ENCODE results near the gene GALNT11.

Gene GALNT11

DNA sequence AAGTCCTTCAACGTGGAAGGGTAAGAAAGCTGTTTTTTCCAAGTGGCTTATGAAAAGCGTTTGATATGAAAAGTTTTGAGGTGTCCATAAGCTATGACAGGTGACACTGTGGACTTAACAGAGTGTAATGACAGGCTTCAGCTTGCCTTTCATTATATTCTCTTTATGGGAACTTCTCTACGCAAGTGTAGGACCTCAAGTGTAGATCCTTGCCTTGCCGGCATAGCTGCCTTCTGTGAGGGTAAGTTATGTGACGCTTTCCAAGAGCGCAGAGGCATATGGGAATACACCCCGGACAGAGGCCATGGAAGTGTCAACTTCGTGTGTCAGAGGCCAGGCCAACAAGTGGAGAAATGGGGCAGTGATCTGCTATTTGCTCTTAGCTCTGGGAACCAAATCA lies 91.9 kb downstream of the GALNT11 start:
- no peak for DNase-seq (ENCODE audit: low read depth)

DNA sequence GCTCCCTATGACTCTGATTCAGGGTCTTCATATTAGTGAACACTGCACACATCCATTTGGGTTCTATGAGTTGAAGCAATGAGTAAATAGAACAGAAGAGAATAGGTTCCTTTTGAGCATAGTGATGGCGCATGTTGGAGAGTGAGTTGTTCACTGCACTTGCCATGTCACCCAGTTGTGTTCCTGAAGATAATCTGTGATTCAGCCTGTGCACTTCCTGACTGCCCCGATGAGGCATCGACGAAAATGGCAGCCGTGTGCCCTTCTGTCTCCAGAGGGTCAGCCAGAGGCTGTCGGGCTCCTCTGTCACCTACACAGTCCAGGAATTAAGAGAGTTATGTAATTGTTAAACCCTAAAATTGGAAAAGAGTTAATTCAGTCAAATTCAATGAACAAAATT lies 94.7 kb downstream of the GALNT11 start:
- no peak for DNase-seq (ENCODE audit: low read depth)

DNA sequence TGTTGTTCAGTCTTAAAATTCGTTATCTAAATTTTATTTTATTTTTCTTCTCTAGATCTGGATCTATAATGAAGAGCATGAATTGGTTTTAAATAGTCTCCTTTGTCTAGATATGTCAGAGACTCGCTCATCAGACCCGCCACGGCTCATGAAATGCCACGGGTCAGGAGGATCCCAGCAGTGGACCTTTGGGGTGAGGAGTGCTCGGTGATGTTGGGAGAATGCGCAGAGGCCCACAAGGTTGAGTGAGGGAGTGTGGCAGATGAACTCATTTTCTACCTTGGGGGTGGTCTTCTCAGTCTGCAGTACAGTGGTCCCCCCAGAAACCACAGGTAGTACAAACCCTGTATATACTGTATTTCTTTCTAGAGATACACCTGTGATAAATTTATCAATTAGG lies 95.3 kb downstream of the GALNT11 start:
- DNase-seq (ENCODE audit: low read depth) = no peak

DNA sequence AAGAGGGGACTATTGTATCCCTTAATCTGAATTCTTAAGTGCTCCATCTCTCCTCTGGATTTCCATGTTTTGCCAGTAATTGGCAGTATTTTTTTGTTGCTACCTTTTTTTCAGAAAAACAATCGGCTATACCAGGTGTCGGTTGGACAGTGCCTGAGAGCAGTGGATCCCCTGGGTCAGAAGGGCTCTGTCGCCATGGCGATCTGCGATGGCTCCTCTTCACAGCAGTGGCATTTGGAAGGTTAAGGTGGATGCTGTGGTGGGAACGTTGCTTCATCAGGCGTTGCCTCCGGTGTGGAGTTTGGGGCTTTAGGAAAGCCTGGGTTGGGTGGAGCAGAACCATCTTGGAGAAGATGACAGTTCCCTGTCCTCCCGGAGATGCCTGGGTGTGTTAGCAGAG lies 96.0 kb downstream of the GALNT11 start:
- no peak for DNase-seq (ENCODE audit: low read depth)

DNA sequence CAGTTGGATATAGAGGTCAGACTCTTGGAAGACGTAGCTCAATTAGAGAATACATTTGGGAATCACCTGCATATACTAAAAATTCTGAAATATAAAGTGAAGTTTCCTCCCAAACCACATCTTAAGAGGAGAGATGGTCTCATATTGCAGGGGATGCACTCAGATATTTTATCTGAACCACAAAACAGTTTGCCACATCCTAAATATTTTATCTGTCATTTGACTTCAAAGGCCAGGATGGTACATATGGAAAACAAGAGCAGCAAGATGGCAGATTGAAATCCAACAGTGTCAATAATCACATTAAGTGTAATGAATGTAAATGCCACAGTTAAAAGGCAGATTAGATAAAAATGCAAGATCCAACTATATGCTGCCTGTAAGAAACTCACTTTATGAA lies 97.1 kb downstream of the GALNT11 start:
- no peak for DNase-seq (ENCODE audit: low read depth)

DNA sequence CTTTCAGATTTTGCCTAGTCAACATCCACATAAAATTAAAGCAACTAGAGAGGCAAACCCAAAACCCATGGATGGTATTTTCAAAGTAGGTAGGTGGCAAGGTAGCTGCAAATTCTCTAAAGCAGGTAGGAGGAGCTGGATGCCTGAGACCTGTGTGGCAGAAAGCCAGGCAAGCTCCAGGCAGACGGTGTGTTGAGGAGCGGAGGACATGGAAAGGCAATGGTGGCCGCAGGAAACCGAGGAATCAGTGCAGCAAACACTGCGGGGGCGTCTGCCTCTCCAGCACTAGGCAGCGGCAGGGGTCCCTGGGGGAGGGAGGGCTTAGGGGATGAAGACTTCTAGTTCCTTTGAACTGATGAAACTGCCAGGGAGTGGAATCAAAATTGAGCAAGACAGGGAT lies 101.3 kb downstream of the GALNT11 start:
- DNase-seq (ENCODE audit: low read depth) = no peak

DNA sequence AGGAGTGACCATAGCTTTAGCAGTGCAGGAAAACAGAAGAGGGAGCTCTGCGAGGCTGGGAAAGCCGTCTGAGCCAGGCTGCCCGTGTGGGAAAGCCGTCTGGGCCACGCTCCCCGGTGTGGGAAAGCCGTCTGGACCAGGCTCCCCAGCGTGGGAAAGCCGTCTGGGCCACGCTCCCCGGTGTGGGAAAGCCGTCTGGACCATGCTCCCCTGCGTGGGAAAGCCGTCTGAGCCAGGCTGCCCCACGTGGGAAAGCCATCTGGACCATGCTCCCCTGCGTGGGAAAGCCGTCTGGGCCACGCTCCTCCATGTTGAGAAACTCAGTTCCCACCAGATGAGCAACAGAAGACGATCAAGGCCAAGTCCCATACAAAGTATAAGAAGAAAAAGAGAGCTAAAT lies 101.8 kb downstream of the GALNT11 start:
- DNase-seq (ENCODE audit: low read depth) = no peak

DNA sequence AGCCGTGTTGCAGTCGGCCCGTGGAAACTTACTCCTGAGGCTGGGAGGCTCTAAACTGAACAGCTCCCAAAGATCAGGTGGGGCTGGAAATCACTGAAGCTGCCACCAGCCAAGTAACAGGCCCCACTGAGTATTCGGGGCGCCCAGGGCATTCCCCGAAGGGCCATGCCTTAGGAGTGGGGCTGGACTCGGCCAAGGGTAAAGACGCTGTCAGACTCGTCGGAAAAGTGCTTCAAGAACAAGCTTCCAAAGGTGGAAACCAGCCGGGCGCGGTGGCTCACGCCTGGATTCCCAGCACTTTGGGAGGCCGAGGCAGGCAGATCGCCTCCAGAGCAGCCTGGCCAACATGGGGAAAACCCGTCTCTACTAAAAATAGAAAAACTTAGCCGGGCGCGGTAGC lies 102.8 kb downstream of the GALNT11 start:
- DNase-seq (ENCODE audit: low read depth) = no peak

DNA sequence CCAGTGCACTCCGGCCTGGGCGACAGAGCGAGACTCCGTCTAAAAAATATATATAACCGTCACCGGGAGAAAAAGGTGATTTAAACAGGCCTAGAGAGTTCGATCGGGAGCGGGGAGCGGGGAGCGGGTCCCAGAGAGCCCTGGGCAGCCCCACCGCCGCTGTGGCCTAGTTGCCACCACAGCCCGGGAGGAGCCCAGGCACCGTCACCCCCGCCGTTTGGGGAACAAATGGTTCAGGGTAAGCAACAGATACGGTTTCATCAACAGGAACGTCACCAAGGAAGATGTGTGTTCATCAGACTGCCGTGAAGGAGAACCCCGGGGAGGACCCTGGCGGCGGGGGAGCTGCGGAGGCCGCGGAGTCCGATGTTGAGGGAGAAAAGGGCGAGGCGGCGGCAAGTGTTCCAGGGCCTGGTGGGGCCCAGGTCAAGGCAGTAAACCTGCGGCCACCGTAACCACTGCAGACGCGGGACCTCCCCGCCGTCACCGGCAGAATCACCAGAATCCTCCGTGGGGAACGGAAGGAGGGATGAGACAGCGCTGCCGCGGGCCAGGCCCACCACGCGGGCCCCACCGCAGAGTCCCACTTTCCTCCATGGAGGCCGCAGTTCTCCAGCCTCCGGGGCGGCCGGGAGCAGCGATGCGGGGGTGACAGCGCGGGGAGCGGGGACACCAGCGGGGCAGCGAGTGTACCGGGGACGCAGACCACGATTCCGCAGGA lies 103.4 kb downstream of the GALNT11 start:
- no peak for DNase-seq (ENCODE audit: low read depth)

DNA sequence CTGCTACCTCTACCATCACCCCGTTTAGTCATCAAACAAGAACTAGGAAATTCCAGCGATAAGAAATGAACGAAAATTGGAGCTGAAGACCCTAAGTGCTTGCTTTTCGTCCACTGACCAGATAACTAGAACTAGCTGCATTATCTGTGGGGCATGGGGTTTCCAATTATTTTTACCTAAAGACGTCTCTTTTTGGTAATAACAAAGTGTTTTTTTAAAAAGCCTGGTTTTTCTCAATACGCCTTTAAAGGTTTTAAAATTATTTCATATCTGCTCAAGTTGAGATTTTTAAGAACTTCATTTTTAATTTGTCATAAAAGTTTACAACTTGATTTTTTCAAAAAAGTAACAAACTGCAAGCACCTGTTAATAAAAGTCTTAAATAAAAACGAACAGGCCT lies 104.2 kb downstream of the GALNT11 start:
- DNase-seq (ENCODE audit: low read depth) = no peak

DNA sequence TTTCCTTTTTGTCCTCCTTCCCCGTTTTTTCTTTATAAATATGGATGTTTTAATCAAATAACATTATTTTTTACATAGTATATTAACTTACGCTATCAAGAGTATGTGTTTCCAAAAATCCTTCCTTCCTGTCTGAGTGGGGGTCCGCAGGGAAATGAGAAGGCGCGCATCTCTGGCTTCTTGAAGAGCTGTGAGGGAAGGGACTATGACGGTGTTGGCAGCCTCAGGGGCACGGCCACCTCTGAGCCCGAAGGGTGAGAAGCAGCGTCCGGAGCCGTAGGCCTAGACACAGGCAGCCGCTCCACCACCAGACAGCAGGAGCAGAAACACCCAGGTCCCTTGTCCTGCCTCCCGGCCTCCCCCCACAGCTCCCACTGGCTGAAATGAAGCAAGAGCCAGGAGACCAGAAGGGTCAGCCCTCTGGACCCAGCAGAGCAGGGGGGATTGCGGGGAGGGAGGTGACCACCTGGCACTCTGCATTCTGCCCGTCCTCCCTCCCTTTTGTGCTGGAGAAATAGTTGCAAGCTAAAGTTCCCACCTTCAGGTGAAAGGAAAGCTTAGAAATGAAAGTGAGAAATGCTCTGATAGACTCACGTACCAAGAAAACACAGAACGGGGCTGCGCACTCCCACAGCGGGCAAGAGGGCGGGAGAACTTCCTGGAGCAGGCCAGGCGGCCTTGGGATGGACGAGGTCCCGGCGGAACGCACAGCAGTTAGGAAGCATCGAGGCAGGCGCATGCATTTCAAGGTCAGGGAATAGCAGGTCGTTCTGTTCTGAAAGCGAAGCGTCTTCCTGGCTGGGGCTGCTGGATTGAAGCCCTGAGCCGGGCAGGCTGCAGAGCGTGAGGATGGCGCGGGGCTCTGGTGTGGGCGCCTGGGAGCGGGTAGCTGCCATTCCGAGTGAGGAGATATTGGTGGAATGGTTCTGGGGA lies 105.5 kb downstream of the GALNT11 start:
- no peak for DNase-seq (ENCODE audit: low read depth)

DNA sequence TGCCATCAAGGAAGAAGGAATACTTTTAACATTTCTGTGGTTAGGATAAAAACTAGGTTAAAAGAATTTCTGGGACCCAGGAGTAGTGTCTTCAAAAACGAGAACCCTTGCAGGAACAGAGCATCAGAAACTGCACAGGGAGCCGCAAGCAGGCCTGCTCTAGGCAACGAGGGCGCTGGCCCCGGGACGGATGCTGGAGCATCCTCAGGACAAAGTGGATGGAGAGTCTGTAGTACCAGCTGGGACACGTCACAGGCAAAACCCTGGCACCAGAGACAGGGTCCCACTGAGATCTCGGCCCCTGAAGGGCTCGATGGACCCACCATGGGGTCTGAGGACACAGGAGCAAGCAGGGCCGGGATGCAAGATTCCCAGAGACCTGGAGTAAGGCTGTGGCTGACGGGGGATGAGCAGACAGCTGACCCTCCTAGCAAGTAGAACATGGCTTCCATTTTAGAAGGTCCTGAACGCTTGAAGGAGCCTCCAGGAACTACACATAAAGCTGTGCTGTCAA lies 106.6 kb downstream of the GALNT11 start:
- no peak for DNase-seq (ENCODE audit: low read depth)

DNA sequence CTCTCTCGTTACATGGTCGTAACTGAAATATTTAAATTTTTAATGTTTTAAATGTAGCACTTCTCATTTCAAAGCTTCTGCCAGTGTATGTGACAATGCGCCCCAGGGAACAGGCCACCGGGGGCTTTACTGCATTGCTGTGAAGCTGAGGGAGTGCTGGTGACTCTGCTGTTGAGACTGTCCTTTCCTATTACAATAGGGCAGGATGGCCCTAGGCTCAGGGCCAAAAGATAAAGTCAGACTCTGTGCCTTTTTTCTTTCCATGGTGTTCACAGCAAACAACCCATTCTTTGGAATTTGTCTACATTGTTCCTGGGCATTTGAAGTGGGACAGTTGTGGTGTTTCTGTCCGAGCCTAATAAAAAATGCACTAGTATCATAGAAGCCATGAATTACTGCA lies 107.3 kb downstream of the GALNT11 start:
- no peak for DNase-seq (ENCODE audit: low read depth)

DNA sequence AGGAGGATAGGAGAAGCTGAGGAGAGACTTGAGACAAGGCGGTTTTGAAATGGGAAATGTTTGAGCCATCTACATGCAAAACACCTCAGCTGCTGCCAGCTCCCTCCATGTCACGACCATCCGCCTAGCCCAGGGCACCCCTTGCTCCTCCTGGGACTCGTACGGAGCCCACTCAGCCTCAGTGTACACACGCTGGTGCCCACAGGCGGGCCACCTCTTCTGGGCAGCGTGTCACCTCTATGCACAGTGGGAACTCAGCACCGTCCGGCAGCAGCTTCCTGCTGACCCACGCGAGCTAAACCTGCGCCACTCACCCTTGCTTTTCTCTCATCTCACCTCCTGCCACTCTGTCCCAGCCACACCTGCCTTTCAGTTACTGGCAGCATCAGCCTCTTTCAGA lies 108.3 kb downstream of the GALNT11 start:
- no peak for DNase-seq (ENCODE audit: low read depth)

DNA sequence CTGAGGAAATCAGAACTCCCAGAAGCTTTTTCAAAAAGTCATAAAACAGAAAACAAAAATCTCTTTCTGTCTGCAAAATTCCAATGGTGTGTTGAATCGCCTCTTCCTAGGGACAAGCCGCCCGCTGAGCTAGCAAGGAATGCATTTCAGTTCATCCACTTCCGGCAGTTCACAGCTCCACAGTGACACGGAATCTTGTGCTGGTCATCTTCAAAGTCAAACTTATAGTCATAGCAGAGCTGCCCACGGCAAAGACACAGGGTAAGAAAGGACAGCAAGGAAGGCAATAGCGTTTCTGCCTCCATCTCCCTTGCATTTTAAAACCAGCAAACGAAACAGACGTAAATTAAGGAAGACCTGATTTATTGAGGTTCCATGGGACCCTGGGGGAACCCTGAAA lies 111.2 kb downstream of the GALNT11 start:
- DNase-seq (ENCODE audit: low read depth) = peak; percentile 32

DNA sequence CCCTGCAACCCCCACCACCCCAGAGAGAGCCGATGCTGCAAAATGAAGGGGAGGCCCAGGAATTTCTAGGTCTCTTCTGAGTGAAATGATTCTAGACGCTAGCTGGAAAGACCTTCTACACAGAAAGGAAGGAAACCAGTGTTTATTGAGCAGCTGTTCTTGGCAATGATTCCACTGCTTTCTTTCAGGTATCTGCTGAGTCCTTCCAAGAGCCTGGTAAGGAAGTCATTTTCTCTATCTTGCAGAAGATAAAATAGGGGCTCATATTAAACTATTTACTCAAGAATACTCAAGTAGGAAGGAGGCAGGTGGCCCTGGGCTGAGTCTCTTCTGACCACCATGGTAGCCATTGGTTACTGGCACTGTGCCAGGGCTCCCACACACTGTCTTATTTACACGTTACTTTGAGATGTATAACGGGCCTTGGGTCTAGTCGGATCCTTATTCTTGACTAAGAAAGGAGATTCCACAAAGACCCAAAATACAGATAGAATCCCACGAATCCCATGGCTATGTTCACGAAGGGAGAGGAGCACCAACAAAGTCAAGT lies 112.1 kb downstream of the GALNT11 start:
- DNase-seq (ENCODE audit: low read depth) = no peak

DNA sequence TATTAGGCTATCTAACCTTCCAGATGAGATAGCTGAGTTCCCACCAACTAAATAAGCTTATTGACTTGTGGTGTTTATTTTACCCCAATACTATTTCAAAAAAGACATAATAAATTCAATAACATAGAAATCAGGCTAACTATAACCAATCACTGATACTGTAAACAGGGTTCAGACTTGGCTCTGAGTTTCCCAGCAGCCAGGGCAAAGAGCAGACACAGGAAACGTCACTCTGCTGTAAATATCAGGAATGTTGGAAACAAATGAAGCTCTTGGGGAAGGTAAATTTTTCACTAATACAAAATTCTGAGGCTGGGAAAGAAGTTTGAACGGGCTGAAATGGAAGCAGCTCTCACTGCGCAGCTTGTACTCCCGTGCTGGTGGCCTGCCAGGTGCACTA lies 114.6 kb downstream of the GALNT11 start:
- DNase-seq (ENCODE audit: low read depth) = no peak

DNA sequence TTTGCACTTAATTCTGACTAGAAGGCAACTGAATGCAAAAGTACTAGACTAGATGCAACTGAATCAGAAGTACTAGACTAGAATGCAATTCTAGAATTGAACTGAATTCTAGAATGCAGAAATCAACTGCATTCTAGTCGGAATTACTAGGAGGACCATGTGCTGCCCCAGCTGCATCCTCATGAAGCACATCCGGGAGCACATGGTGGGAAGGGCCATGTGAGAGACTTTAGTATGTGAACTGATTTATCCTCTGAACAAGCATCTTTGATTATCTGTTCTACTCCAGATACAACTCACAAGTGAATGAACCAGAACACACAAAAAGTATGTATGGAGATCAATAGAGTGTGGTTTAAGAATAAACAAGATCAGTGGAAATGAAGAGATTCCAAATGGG lies 115.1 kb downstream of the GALNT11 start:
- no peak for DNase-seq (ENCODE audit: low read depth)

DNA sequence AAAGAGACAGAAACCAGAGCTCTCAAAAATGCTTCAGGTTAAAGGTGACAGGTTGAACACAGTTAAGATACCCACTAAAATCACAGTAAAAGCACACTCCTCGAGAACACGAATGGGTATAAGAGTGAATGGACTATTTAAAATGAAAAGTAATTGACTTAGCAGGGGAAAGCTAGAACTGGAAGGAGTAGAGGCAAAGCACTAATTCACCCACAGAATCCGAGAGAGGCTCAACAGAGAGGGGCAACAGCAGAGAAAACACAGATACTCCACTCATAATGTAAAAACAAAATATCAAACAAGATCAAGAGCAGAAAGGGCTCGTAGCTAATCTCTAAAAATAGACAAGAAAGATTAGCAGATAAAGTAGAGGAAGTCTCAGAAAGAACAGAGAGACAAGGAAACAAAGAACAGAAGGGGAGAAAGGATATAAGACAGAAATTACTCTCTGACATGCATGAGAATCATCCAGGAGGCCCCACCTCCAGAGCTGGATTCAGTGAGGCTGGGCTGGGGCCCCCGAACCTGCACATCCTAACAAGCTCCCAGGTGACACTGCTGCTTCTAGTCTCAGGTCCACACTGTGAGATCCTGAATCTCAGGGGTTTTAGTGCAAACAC lies 117.6 kb downstream of the GALNT11 start:
- no peak for DNase-seq (ENCODE audit: low read depth)

DNA sequence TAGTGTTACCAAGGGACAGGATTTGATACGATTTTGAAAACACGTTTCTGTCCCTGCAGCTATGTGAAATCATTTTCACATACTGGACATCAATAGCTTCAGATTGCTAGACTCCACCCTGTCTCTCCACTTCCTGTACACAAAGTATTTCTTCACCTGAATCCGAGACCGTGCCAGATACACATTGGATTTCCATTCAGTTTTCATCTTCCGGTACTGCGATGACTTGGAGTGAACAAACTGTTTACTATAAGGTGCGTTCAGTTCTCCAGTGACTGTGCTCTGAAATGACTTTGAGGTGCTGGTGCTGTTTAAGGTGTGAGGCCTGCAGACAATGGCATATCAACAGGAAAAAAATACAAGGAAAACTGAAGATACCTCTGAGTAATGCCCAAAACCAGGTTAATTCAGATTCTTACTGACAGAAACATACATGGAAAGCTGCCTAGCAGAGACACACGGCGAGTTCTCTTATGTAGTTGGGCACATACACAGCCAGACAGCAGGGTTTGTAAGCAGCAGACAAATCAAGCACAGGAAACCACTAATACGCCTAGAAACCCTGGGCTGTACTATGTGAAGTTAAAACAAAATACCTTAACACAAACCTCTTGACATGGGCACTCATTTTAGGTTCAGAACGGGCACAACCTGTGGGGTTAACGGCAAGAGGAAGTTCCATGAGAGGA lies 119.2 kb downstream of the GALNT11 start:
- no peak for DNase-seq (ENCODE audit: low read depth)

DNA sequence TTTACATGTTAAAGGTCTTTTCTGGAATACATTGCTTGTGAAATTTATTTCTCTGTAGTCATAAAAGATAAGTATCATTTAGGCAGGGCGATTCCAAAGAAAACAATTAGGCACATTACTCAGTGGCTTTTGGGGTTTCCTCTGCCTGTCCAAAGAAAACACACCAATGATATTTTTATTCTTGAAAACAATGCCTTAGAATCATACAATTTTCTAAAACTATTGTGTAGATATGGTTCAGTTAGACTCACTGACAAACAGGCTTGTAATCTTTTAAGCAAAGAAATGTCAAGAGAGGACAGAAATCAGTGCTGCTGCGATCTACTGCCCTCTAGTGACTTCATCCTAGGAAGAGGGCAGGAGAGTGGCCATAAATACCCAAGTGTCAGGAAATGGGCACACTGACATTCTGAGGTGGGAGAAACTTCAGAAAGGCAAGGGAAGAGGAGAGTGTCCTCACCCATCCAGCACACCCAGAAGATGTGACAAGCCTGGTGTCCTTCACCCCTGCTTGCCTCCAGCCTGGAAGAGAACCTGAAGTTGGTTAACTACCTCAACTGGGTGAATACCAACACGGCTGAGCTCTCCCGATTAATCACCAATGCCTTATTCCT lies 120.5 kb downstream of the GALNT11 start:
- DNase-seq (ENCODE audit: low read depth) = peak; percentile 74

All from stromal cell of bone marrow (primary cell).